H9 (cell line): ENCODE data around the gene R3HCC1L. TPM values are rescaled to one million over a fixed set of nuclear protein-coding genes. Genes with fewer than 3 reads are reported as not detected.

ENCODE experiments used
- DNase-seq: peaks from one replicate; pipeline ENCODE4 v3.0.0-alpha.2; 2017
- H2AFZ ChIP-seq: one replicate; pipeline ENCODE4 v1.6.1; 2013; ENCODE audit warnings: mild to moderate bottlenecking, low read length, control low read depth, moderate library complexity
- H2AK5ac ChIP-seq: 2 replicates; pipeline ENCODE4 v1.6.1; 2013; ENCODE audit warnings: low read length, control low read depth, mixed read lengths; ENCODE audit not compliant: insufficient read length
- H2BK120ac ChIP-seq: one replicate; pipeline ENCODE4 v1.6.1; 2013; ENCODE audit warnings: low read depth, mild to moderate bottlenecking, low read length, control low read depth, inconsistent platforms; ENCODE audit not compliant: poor library complexity, severe bottlenecking
- H2BK12ac ChIP-seq: 2 replicates; pipeline ENCODE4 v1.6.1; 2013; ENCODE audit warnings: low read length, control low read depth, mixed read lengths, low read depth; ENCODE audit not compliant: insufficient read length
- H2BK15ac ChIP-seq: 2 replicates; pipeline ENCODE4 v1.6.1; 2013; ENCODE audit warnings: low read depth, low read length, control low read depth
- H2BK20ac ChIP-seq: one replicate; pipeline ENCODE4 v1.6.1; 2013; ENCODE audit warnings: low read depth, mild to moderate bottlenecking, low read length, control low read depth, inconsistent platforms; ENCODE audit not compliant: poor library complexity, severe bottlenecking
- H2BK5ac ChIP-seq: 2 replicates; pipeline ENCODE4 v1.6.1; 2013; ENCODE audit warnings: low read length, control low read depth, mixed read lengths; ENCODE audit not compliant: insufficient read length
- H3K14ac ChIP-seq: 2 replicates; pipeline ENCODE4 v1.6.1; 2013; ENCODE audit warnings: low read length, control low read depth; ENCODE audit not compliant: insufficient read depth
- H3K18ac ChIP-seq: 2 replicates; pipeline ENCODE4 v1.6.1; 2013; ENCODE audit warnings: low read depth, mild to moderate bottlenecking, mixed read lengths, low read length, control low read depth; ENCODE audit not compliant: insufficient read length
- H3K23ac ChIP-seq: 2 replicates; pipeline ENCODE4 v1.6.1; 2013; ENCODE audit warnings: low read length, control low read depth, mixed read lengths, low read depth; ENCODE audit not compliant: insufficient read length
- H3K23me2 ChIP-seq: 2 replicates; pipeline ENCODE4 v1.6.1; 2013; ENCODE audit warnings: low read depth, mild to moderate bottlenecking, mixed read lengths, low read length, control low read depth; ENCODE audit not compliant: insufficient read length, poor library complexity, severe bottlenecking
- H3K27ac ChIP-seq: 2 replicates; pipeline ENCODE4 v1.5.1; 2013; ENCODE audit warnings: low read length, control low read depth, mixed read lengths, low read depth; ENCODE audit not compliant: insufficient read length
- H3K27me3 ChIP-seq: 2 replicates; pipeline ENCODE4 v1.6.1; 2013; ENCODE audit warnings: low read length, control low read depth, inconsistent platforms; ENCODE audit not compliant: insufficient read depth
- H3K4ac ChIP-seq: 2 replicates; pipeline ENCODE4 v1.6.1; 2013; ENCODE audit warnings: low read depth, mild to moderate bottlenecking, control low read depth, inconsistent platforms, low read length, moderate library complexity
- H3K4me1 ChIP-seq: 2 replicates; pipeline ENCODE4 v1.6.1; 2013; ENCODE audit warnings: low read length, control low read depth, inconsistent platforms; ENCODE audit not compliant: insufficient read depth
- H3K4me2 ChIP-seq: 2 replicates; pipeline ENCODE4 v1.6.1; 2013; ENCODE audit warnings: low read length, control low read depth, mixed read lengths; ENCODE audit not compliant: insufficient read length, insufficient read depth
- H3K56ac ChIP-seq: 2 replicates; pipeline ENCODE4 v1.6.1; 2013; ENCODE audit warnings: low read depth, mild to moderate bottlenecking, mixed read lengths, low read length, control low read depth; ENCODE audit not compliant: insufficient read length
- H3K79me1 ChIP-seq: 2 replicates; pipeline ENCODE4 v1.6.1; 2013; ENCODE audit warnings: low read depth, mild to moderate bottlenecking, moderate library complexity, low read length, control low read depth, inconsistent platforms; ENCODE audit not compliant: insufficient read depth, poor library complexity, severe bottlenecking
- H3K79me2 ChIP-seq: 2 replicates; pipeline ENCODE4 v1.6.1; 2013; ENCODE audit warnings: low read length, control low read depth, inconsistent platforms; ENCODE audit not compliant: insufficient read depth
- H3K9ac ChIP-seq: 2 replicates; pipeline ENCODE4 v1.6.1; 2013; ENCODE audit warnings: low read length, control low read depth, mixed read lengths; ENCODE audit not compliant: insufficient read length; ENCODE audit errors: extremely low read depth
- H3K9me3 ChIP-seq: one replicate; pipeline ENCODE4 v1.6.1; 2013; ENCODE audit warnings: low read depth, low read length, inconsistent platforms; ENCODE audit not compliant: control insufficient read depth
- H3T11ph ChIP-seq: one replicate; pipeline ENCODE4 v1.6.1; 2013; ENCODE audit warnings: mild to moderate bottlenecking, low read length, control low read depth, inconsistent platforms
- H4K20me1 ChIP-seq: one replicate; pipeline ENCODE4 v1.6.1; 2013; ENCODE audit not compliant: control insufficient read depth, insufficient read length, insufficient read depth
- H4K5ac ChIP-seq: 2 replicates; pipeline ENCODE4 v1.6.1; 2013; ENCODE audit warnings: low read depth, mild to moderate bottlenecking, mixed read lengths, low read length, control low read depth; ENCODE audit not compliant: insufficient read length
- H4K8ac ChIP-seq: replicated peaks from 2 replicates; pipeline ENCODE4 v1.6.1; 2013; ENCODE audit warnings: low read length, control low read depth, mixed read lengths, low read depth; ENCODE audit not compliant: insufficient read length
- H4K91ac ChIP-seq: 2 replicates; pipeline ENCODE4 v1.6.1; 2013; ENCODE audit warnings: low read depth, mild to moderate bottlenecking, moderate library complexity, mixed read lengths, low read length, control low read depth; ENCODE audit not compliant: insufficient read length
- H3K27ac Mint-ChIP-seq, 3 experiments: 2 replicates in 2 of 3; 3 replicates in 1 of 3; pipeline ENCODE4 v1.8.0; 2020 to 2021; ENCODE audit warnings: mixed read lengths in 3 of 3, mild to moderate bottlenecking in 1 of 3, moderate library complexity in 1 of 3
- H3K27me3 Mint-ChIP-seq: 2 replicates; pipeline ENCODE4 v1.8.0; 2021; ENCODE audit warnings: low read depth, mild to moderate bottlenecking, moderate library complexity, mixed read lengths
- H3K36me3 Mint-ChIP-seq, 3 experiments: 2 replicates in 2 of 3; 3 replicates in 1 of 3; pipeline ENCODE4 v1.8.0; 2020 to 2021; ENCODE audit warnings: low read depth in 3 of 3, mixed read lengths in 3 of 3; ENCODE audit not compliant: insufficient read depth in 1 of 3
- H3K4me1 Mint-ChIP-seq, 2 experiments: 2 replicates each; pipeline ENCODE4 v1.8.0; 2020; ENCODE audit warnings: mixed read lengths in 2 of 2
- H3K4me3 Mint-ChIP-seq, 2 experiments: 2 replicates in 1 of 2; 3 replicates in 1 of 2; pipeline ENCODE4 v1.8.0; 2020 to 2021; ENCODE audit warnings: mild to moderate bottlenecking in 2 of 2, mixed read lengths in 2 of 2, moderate library complexity in 1 of 2
- H3K9me3 Mint-ChIP-seq, 2 experiments: 2 replicates in 1 of 2; 3 replicates in 1 of 2; pipeline ENCODE4 v1.8.0; 2020; ENCODE audit warnings: mild to moderate bottlenecking in 2 of 2, mixed read lengths in 2 of 2, moderate library complexity in 1 of 2
- WGBS: extraction: QIAGEN DNeasy Blood & Tissue Kit; methylation state at CpG from one replicate; pipeline ENCODE4 v1.1.7; 2013; ENCODE audit warnings: missing lambda C conversion rate, low lambda C conversion rate, mixed read lengths; ENCODE audit not compliant: insufficient read length; ENCODE audit errors: extremely low coverage; 5-methylcytosine and 5-hydroxymethylcytosine counted together
- total RNA-seq: library from RNA; stranded (reverse); gene quantifications from 2 replicates; pipeline ENCODE4 v1.2.1, GENCODE V29; 2021
- TF ChIP-seq, protein P1 (sequence below): fragments of 200-600 bp; sonication (generic); conservative IDR thresholded peaks from 3 replicates; pipeline ENCODE4 v1.8.0; 2021; ENCODE audit warnings: antibody characterized with exemption, mild to moderate bottlenecking

The R3HCC1L gene
- total RNA-seq, 1 experiment from 2014 or later, result 18.5 TPM

DNA sequence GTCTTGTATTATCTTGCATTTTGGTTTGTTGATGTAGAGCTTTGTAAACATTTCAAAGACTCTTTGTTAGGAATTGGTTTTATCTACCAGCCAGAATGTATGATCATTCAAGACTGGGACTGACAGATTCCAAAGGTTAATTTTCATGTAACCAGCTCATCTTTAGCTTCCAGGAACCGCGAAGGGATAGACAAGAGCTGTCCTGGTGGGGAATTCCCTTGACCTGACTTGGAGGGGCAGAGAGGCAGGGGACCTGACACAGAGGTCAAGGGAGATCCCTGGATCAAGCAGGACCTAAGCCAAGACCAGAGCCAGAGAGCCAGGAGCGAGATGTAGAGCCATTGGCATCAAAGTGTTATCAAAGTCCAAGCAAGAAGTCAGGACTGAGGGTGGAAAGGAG is 140.1 kb downstream of the R3HCC1L start:
- no peak overlapping the region for H2BK20ac ChIP-seq
- DNase-seq, result no peak
- H2BK15ac ChIP-seq, result no peak overlapping the region
- H2BK5ac ChIP-seq, result no peak overlapping the region
- no peaks in the 10 kb centered on the region for H3K79me1 ChIP-seq
- no peak overlapping the region for H2BK12ac ChIP-seq
- no peak overlapping the region for H3K18ac ChIP-seq
- H3K27ac ChIP-seq, result no peak overlapping the region
- H3K14ac ChIP-seq, result no peak overlapping the region
- H3K23ac ChIP-seq, result no peak overlapping the region
- Mint-ChIP-seq H3K9me3 (0 out of 5 replicates have a peak, but pooled peaks cover 0 to under 1% of the 10 kb centered on the region in 2 experiments), H3K4me3 (no peak overlapping the region), H3K27me3 (peaks cover 31% of the 10 kb centered on the region), H3K27ac (no peak overlapping the region), H3K36me3 (no peaks in the 10 kb centered on the region), H3K4me1 (peaks cover 24 to 28% of the 10 kb centered on the region in 2 experiments)
- no peak overlapping the region for H2AK5ac ChIP-seq
- no peak overlapping the region for H4K5ac ChIP-seq
- H3K4me1 ChIP-seq, result peaks cover 5% of the 10 kb centered on the region; the same call in 1 of the 2 replicates
- no peak overlapping the region for H3K4me2 ChIP-seq
- H3K9ac ChIP-seq, result no peak overlapping the region
- H3K4ac ChIP-seq, result no peak overlapping the region
- no peak overlapping the region for H2BK120ac ChIP-seq
- H2AFZ ChIP-seq, result no peak overlapping the region
- no peak overlapping the region for H4K91ac ChIP-seq
- H3K79me2 ChIP-seq, result no peaks in the 10 kb centered on the region
- no peaks in the 10 kb centered on the region for H4K20me1 ChIP-seq
- no peak overlapping the region for H3K56ac ChIP-seq
- WGBS, result no CpG with 5 or more reads among the region's 3 CpGs
- no peaks in the 10 kb centered on the region for H3K27me3 ChIP-seq
- TF ChIP-seq, protein P1, sequence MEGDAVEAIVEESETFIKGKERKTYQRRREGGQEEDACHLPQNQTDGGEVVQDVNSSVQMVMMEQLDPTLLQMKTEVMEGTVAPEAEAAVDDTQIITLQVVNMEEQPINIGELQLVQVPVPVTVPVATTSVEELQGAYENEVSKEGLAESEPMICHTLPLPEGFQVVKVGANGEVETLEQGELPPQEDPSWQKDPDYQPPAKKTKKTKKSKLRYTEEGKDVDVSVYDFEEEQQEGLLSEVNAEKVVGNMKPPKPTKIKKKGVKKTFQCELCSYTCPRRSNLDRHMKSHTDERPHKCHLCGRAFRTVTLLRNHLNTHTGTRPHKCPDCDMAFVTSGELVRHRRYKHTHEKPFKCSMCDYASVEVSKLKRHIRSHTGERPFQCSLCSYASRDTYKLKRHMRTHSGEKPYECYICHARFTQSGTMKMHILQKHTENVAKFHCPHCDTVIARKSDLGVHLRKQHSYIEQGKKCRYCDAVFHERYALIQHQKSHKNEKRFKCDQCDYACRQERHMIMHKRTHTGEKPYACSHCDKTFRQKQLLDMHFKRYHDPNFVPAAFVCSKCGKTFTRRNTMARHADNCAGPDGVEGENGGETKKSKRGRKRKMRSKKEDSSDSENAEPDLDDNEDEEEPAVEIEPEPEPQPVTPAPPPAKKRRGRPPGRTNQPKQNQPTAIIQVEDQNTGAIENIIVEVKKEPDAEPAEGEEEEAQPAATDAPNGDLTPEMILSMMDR, result no peak
- no peak overlapping the region for H4K8ac ChIP-seq
- H3T11ph ChIP-seq, result no peak overlapping the region
- no peaks in the 10 kb centered on the region for H3K9me3 ChIP-seq
- H3K23me2 ChIP-seq, result no peaks in the 10 kb centered on the region
